HEK293 (cell line): ENCODE measurements around the gene METTL16.

Experiments used
- CTCF ChIA-PET: fragments of 350-600 bp; formaldehyde crosslinking; extraction: SDS; loops from one replicate; lab custom pipeline; 2021; ENCODE audit warnings: antibody characterized with exemption; lab: Yijun Ruan, JAX
- POLR2A ChIA-PET: fragments of 300-600 bp; formaldehyde crosslinking; extraction: SDS; loops from one replicate; lab custom pipeline; 2020; ENCODE audit warnings: antibody characterized with exemption, inconsistent platforms; lab: Yijun Ruan, JAX
- H3K27ac ChIP-seq: fragments of 200-500 bp; sonication (Bioruptor generic); 2 replicates; pipeline ENCODE4 v1.5.1; 2014; ENCODE audit warnings: low read depth, low read length, control low read depth, inconsistent platforms; ENCODE audit errors: extremely low read depth
- H3K36me3 ChIP-seq, 2 experiments: fragments of 200-500 bp in 1 of 2; sonication (Bioruptor generic) in 1 of 2; 1 replicate in 1 of 2; 2 replicates in 1 of 2; pipeline ENCODE4 v1.5.1; 2014 to 2017; ENCODE audit warnings: inconsistent platforms in 2 of 2, low read length in 2 of 2; ENCODE audit not compliant: control insufficient read depth in 2 of 2, insufficient read depth in 1 of 2
- H3K4me1 ChIP-seq: fragments of 200-500 bp; sonication (Bioruptor generic); 2 replicates; pipeline ENCODE4 v1.5.1; 2014; ENCODE audit warnings: mild to moderate bottlenecking, low read length, inconsistent platforms; ENCODE audit not compliant: control insufficient read depth, insufficient read depth
- H3K4me3 ChIP-seq: 2 replicates; pipeline ENCODE4 v1.5.1; 2011; ENCODE audit warnings: low read depth, mild to moderate bottlenecking, control low read depth, low read length, moderate library complexity
- H3K9me3 ChIP-seq: fragments of 200-500 bp; sonication (Bioruptor generic); 2 replicates; pipeline ENCODE4 v1.5.1; 2014; ENCODE audit warnings: low read depth, low read length, inconsistent platforms; ENCODE audit not compliant: control insufficient read depth, insufficient read depth
- GLIS1 ChIP-seq: fragments of 450-650 bp; formaldehyde crosslinking; IDR thresholded peaks from 2 replicates; pipeline ENCODE4 v1.5.1; 2016; ENCODE audit warnings: missing biosample characterization, missing genetic modification characterization
- KLF10 ChIP-seq: fragments of 450-650 bp; IDR thresholded peaks from 2 replicates; pipeline ENCODE4 v1.5.1; 2018; ENCODE audit warnings: missing biosample characterization, mild to moderate bottlenecking, missing genetic modification characterization
- KLF7 ChIP-seq: fragments of 450-650 bp; formaldehyde crosslinking; IDR thresholded peaks from 2 replicates; pipeline ENCODE4 v1.5.1; 2016; ENCODE audit warnings: missing biosample characterization, missing genetic modification characterization, borderline replicate concordance
- WT1 ChIP-seq: fragments of 450-650 bp; formaldehyde crosslinking; IDR thresholded peaks from 2 replicates; pipeline ENCODE4 v1.5.1; 2016; ENCODE audit warnings: missing biosample characterization, missing genetic modification characterization
- ZBTB1 ChIP-seq: fragments of 450-650 bp; formaldehyde crosslinking; IDR thresholded peaks from 2 replicates; pipeline ENCODE4 v1.5.1; 2016; ENCODE audit warnings: missing biosample characterization, missing genetic modification characterization
- ZIC2 ChIP-seq: fragments of 450-650 bp; formaldehyde crosslinking; IDR thresholded peaks from 2 replicates; pipeline ENCODE4 v1.5.1; 2016; ENCODE audit warnings: missing biosample characterization, missing genetic modification characterization
- ZNF112 ChIP-seq: fragments of 450-650 bp; formaldehyde crosslinking; IDR thresholded peaks from 2 replicates; pipeline ENCODE4 v1.5.0; 2017; ENCODE audit warnings: missing biosample characterization, missing genetic modification characterization
- ZNF133 ChIP-seq: fragments of 450-650 bp; formaldehyde crosslinking; IDR thresholded peaks from 2 replicates; pipeline ENCODE4 v1.5.1; 2016; ENCODE audit warnings: missing biosample characterization, missing genetic modification characterization
- ZNF157 ChIP-seq: fragments of 450-650 bp; formaldehyde crosslinking; IDR thresholded peaks from 2 replicates; pipeline ENCODE4 v1.5.1; 2016; ENCODE audit warnings: missing biosample characterization, missing genetic modification characterization
- ZNF366 ChIP-seq: fragments of 450-650 bp; formaldehyde crosslinking; conservative IDR thresholded peaks from 2 replicates; pipeline ENCODE4 v1.5.1; 2016; ENCODE audit warnings: missing biosample characterization, missing genetic modification characterization
- ZNF529 ChIP-seq: fragments of 450-650 bp; formaldehyde crosslinking; IDR thresholded peaks from 2 replicates; pipeline ENCODE4 v1.5.1; 2017; ENCODE audit warnings: missing genetic modification characterization, missing biosample characterization; ENCODE audit not compliant: insufficient replicate concordance
- ZNF561 ChIP-seq: fragments of 450-650 bp; IDR thresholded peaks from 2 replicates; pipeline ENCODE4 v1.5.1; 2018; ENCODE audit warnings: missing biosample characterization, missing genetic modification characterization, borderline replicate concordance
- ZNF654 ChIP-seq: fragments of 450-650 bp; formaldehyde crosslinking; IDR thresholded peaks from 2 replicates; pipeline ENCODE4 v1.5.1; 2016; ENCODE audit warnings: low read depth, missing biosample characterization, missing genetic modification characterization
- TF ChIP-seq, protein P1 (sequence below): IDR thresholded peaks from 2 replicates; pipeline ENCODE4 v1.6.1; 2011; ENCODE audit warnings: mild to moderate bottlenecking, low read depth, low read length, borderline replicate concordance
- TF ChIP-seq, protein P2 (sequence below): fragments of 450-650 bp; formaldehyde crosslinking; IDR thresholded peaks from 2 replicates; pipeline ENCODE4 v1.5.1; 2017; ENCODE audit warnings: missing biosample characterization, missing genetic modification characterization
- TF ChIP-seq, protein P3 (sequence below): fragments of 450-650 bp; formaldehyde crosslinking; IDR thresholded peaks from 2 replicates; pipeline ENCODE4 v1.5.1; 2016; ENCODE audit warnings: missing biosample characterization, missing genetic modification characterization
- TF ChIP-seq, protein P4 (sequence below): fragments of 450-650 bp; formaldehyde crosslinking; IDR thresholded peaks from 2 replicates; pipeline ENCODE4 v1.5.1; 2016; ENCODE audit warnings: missing biosample characterization, missing genetic modification characterization
- TF ChIP-seq, protein P5 (sequence below): sonication (generic); formaldehyde crosslinking; IDR thresholded peaks from 2 replicates; pipeline ENCODE4 v1.8.1; 2022; ENCODE audit warnings: mild to moderate bottlenecking, moderate library complexity, missing genetic modification reagents

Gene METTL16

DNA sequence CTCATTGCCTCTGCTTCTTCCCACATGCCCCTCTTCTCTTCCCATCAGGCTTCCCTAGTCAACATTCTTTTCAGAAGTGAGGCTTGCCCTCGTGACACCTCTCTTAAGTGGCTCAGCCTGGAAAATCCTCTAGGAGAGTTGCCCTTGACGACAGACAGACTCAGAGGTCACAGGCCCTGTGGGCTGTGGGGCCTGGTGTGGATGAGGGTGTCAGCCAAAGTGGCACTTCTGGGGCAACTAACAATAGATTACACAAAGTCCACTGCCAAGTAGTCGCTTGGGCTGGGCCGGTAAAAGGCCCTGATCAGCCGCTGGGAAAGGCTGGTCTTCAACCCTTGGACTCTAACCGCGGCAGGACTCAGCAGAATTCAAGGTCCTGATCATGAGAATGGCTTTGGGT lies 33.7 kb upstream of the METTL16 start:
- ChIA-PET CTCF (no interaction called here), POLR2A (no interaction called here)
- TF ChIP-seq, protein P1, sequence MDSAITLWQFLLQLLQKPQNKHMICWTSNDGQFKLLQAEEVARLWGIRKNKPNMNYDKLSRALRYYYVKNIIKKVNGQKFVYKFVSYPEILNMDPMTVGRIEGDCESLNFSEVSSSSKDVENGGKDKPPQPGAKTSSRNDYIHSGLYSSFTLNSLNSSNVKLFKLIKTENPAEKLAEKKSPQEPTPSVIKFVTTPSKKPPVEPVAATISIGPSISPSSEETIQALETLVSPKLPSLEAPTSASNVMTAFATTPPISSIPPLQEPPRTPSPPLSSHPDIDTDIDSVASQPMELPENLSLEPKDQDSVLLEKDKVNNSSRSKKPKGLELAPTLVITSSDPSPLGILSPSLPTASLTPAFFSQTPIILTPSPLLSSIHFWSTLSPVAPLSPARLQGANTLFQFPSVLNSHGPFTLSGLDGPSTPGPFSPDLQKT = no peak
- no peak for TF ChIP-seq ZBTB1 (tag by site-specific recombination)
- no peak for TF ChIP-seq KLF7 (tag by site-specific recombination)
- no peak for TF ChIP-seq ZNF112 (tag by site-specific recombination)
- TF ChIP-seq, protein P2, sequence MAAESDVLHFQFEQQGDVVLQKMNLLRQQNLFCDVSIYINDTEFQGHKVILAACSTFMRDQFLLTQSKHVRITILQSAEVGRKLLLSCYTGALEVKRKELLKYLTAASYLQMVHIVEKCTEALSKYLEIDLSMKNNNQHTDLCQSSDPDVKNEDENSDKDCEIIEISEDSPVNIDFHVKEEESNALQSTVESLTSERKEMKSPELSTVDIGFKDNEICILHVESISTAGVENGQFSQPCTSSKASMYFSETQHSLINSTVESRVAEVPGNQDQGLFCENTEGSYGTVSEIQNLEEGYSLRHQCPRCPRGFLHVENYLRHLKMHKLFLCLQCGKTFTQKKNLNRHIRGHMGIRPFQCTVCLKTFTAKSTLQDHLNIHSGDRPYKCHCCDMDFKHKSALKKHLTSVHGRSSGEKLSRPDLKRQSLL (tag by site-specific recombination) = no peak
- no peak for TF ChIP-seq ZNF133 (tag by site-specific recombination)
- no peak for TF ChIP-seq ZNF366
- no peak for TF ChIP-seq WT1 (tag by site-specific recombination)
- no peak overlapping the region for H3K27ac ChIP-seq
- H3K4me3 ChIP-seq = no peak overlapping the region
- H3K36me3 ChIP-seq = no peaks in the 10 kb centered on the region
- H3K4me1 ChIP-seq = no peaks in the 10 kb centered on the region
- no peaks in the 10 kb centered on the region for H3K9me3 ChIP-seq

DNA sequence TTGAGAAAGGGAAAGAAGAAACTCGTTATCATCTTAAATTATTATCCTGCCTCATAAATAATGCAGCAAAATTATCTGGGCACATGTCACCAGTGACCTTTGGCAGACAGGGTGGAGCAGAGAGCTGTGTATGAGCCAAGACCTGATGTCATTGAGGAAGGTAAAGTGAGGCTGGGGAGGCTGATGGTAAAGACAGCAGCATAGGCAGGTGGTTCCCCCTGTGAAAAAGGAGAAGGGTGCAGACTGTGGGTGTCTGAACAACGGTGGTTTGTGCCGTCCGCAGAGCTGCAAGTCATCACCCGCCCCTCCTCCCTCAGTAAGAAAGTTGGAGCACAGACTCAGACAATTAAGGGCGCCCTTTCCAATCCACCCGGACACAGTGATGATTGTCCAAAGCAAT lies 30.8 kb upstream of the METTL16 start:
- no peak for TF ChIP-seq ZNF157 (tag by site-specific recombination)
- POLR2A ChIA-PET = no interaction called here
- Histone ChIP-seq H3K27ac (no peak overlapping the region), H3K4me3 (no peak overlapping the region), H3K9me3 (no peaks in the 10 kb centered on the region), H3K4me1 (no peaks in the 10 kb centered on the region), H3K36me3 (no peaks in the 10 kb centered on the region)
- CTCF ChIA-PET = no interaction called here

DNA sequence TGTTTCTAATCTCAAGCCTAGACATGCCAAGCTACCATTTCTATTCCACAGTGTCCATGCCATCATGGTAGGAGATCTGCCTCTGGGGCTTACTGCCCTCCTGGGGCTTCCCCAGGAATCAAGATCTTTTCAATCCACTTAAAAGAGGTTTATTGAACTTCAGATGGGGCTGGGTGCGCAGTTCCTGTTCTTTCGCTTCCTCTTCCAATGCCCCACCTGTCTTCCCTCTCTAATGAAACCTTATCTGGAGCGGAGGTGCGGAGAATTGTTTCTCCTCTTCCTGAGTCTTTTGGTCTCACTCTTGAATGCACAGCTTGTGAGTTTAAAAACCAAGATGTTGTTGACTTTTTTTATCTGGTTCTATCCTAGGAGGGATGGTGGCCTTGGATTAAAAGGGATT lies 30.4 kb upstream of the METTL16 start:
- TF ChIP-seq GLIS1 (tag by site-specific recombination) = no peak
- TF ChIP-seq ZNF529 (tag by site-specific recombination) = no peak
- no peak for TF ChIP-seq ZIC2 (tag by site-specific recombination)
- TF ChIP-seq ZNF561 (tag by site-specific recombination) = no peak
- TF ChIP-seq KLF10 (tag by site-specific recombination) = no peak
- TF ChIP-seq, protein P3, sequence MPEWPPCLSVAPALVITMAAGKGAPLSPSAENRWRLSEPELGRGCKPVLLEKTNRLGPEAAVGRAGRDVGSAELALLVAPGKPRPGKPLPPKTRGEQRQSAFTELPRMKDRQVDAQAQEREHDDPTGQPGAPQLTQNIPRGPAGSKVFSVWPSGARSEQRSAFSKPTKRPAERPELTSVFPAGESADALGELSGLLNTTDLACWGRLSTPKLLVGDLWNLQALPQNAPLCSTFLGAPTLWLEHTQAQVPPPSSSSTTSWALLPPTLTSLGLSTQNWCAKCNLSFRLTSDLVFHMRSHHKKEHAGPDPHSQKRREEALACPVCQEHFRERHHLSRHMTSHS (tag by site-specific recombination) = no peak
- TF ChIP-seq ZNF654 = no peak
- TF ChIP-seq, protein P4, sequence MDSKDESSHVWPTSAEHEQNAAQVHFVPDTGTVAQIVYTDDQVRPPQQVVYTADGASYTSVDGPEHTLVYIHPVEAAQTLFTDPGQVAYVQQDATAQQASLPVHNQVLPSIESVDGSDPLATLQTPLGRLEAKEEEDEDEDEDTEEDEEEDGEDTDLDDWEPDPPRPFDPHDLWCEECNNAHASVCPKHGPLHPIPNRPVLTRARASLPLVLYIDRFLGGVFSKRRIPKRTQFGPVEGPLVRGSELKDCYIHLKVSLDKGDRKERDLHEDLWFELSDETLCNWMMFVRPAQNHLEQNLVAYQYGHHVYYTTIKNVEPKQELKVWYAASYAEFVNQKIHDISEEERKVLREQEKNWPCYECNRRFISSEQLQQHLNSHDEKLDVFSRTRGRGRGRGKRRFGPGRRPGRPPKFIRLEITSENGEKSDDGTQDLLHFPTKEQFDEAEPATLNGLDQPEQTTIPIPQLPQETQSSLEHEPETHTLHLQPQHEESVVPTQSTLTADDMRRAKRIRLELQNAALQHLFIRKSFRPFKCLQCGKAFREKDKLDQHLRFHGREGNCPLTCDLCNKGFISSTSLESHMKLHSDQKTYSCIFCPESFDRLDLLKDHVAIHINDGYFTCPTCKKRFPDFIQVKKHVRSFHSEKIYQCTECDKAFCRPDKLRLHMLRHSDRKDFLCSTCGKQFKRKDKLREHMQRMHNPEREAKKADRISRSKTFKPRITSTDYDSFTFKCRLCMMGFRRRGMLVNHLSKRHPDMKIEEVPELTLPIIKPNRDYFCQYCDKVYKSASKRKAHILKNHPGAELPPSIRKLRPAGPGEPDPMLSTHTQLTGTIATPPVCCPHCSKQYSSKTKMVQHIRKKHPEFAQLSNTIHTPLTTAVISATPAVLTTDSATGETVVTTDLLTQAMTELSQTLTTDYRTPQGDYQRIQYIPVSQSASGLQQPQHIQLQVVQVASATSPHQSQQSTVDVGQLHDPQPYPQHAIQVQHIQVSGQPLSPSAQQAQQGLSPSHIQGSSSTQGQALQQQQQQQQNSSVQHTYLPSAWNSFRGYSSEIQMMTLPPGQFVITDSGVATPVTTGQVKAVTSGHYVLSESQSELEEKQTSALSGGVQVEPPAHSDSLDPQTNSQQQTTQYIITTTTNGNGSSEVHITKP (tag by site-specific recombination) = no peak
- TF ChIP-seq, protein P5, sequence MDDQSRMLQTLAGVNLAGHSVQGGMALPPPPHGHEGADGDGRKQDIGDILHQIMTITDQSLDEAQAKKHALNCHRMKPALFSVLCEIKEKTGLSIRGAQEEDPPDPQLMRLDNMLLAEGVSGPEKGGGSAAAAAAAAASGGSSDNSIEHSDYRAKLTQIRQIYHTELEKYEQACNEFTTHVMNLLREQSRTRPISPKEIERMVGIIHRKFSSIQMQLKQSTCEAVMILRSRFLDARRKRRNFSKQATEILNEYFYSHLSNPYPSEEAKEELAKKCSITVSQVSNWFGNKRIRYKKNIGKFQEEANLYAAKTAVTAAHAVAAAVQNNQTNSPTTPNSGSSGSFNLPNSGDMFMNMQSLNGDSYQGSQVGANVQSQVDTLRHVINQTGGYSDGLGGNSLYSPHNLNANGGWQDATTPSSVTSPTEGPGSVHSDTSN (CRISPR knock-in tag) = no peak
- TF ChIP-seq, protein P1 = no peak
- TF ChIP-seq, all 188 proteins: peak for 0
- Histone ChIP-seq H3K27ac (no peak overlapping the region), H3K4me1 (no peaks in the 10 kb centered on the region), H3K36me3 (no peaks in the 10 kb centered on the region), H3K4me3 (no peak overlapping the region), H3K9me3 (no peaks in the 10 kb centered on the region)
- POLR2A ChIA-PET = no interaction called here
- CTCF ChIA-PET = no interaction called here
